Stimulated activated CD4-positive, alpha-beta T cell treated with anti-CD3 and anti-CD28 coated beads, TNF-alpha, amount 100 ng/mL, for 1 hour (primary cell): ENCODE results near the gene SPHKAP.
"Not testable (repeated sequence)": the region's sequence is repeated elsewhere in the genome, so short reads cannot be mapped to it uniquely, and the experiment has no call there.

Source experiments
- DNase-seq, 3 donors: peaks; one replicate each; pipeline ENCODE4 v3.0.0-alpha.2; 2020; ENCODE audit warnings: low read depth in 3 of 3, low spot score in 1 of 3

Gene SPHKAP

DNA sequence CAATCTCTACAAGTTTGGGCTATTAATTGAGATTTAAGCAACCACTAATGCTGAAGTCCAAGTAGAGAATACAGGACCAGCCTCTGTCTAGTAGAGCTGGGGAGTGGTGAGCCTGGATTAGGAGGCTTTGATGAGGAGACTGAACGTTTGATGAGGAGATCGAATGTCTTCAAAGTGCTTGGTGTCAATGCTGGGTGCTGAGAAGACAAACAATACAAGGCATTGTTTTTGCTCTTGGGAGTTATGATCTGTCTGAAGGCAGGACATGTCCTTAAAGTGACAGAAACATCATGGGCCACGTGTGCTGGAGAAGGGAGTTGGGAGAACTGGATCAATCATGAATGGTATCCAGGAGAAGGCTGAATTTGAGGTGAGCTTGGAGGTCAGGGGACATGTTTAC, 143.6 kb downstream of the SPHKAP start:
- DNase-seq = no peak

DNA sequence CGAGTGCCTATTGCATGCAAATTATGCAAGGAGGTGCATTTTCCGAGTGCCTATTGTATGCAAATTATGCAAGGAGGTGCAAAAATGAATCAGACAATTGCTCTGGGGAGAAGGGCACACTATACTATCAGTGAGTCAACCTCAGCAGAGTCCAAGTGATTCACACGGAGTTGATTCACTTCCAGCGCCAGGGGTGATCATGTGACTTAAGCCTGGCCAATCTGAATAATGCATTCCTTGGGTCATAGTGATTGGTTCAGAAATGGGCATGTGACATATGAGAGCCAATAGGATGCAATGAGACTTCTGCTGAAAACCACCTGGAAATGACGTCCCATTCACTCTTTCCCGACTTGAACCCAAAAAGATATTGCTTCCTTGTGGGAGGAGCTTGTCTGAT, 157.9 kb downstream of the SPHKAP start:
- no peak for DNase-seq

DNA sequence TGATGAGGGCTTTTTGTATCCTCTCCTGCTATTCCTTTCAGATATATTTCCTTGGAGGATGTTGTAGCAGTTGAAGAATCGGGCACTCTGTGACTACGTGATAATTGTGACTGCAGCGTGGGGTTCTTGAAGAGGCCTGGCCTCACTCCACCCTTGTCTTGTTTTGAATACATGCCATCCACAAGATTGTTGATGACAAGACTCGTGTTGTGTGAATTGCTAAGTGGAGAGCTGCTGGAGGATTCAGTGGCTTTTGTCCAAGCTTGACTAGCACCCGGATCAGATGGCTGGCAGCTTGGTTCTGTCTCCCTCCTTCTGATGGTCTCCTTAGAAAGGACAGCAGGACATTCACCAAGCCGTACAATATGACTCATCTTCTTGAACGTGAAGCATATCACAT, 163.2 kb downstream of the SPHKAP start:
- no peak for DNase-seq

DNA sequence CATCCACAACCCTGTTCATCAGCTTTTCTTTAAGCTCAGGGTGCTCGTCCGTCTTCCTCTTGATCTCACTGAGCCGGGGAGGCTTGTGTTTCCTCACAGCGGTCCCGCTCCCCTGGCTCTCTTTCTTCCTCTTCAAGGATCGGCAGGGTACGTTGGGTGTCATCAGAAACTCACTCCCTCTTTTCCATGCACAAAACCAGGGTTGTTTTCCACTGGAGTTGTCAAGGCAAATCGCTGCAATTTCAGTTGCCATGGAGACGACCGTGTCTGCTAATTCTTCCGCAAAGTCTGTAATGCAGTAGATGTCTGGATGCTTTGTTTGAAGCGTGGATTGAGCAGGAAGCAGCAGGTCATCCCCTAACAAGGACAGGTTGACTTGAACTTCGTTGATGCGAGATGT, 163.7 kb downstream of the SPHKAP start:
- no peak for DNase-seq

DNA sequence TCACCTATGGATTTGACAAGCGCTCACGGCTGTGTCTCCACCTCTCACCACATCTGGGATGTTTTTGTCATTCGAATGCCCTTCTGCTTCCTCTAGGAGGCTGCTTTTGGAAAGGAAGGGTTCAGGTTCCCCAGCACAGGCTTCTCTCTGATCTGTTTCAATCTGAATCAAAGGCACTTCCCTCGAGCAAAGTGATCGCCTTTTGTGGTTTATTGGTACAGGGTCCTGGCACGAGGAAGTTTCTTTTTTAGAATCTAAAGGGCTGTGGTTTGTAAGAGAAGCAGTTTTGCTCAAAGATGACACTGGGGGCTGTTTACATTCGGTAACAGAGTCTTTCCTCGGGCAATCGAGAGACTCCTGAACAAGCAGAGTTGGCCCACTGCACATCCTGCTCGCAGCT, 165.1 kb downstream of the SPHKAP start:
- no peak for DNase-seq

DNA sequence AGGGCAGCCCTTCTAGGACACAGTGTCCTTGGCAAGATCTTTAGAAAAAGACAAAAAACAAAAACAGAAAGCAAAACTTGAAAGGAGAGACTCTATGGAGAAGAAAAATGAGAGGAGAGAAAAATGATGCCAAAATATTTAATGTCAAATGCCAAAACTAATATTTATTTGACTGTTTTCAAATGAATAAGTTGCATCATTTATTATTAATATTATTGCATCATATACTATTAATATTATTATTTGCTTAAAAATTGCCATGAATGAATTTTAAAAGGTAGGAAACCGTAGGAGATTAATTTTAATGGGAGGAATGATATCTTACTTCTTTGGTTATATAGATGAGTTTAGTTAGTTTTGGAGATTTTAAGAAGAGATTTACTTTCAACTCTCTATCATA, 165.7 kb downstream of the SPHKAP start:
- no peak for DNase-seq

DNA sequence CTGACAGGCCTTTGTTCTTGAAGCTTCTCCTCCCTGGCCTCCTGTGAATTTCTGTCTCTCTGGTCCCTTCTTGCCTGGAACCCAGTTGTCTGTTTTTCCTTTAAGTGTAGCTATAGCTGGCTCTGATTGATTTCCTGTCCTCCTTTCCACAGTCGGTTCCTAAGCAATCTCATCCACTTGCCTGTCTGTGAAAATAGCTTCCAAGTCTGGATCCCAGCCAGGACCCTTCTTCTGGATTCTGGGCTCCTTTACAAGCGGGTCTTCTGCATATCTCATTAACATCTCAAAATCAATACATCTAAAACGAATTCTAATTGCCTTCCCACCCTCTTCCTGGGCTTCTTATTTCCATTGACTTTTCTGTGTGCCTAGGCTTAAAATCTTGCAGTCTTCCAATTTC, 185.1 kb downstream of the SPHKAP start:
- DNase-seq = no peak

DNA sequence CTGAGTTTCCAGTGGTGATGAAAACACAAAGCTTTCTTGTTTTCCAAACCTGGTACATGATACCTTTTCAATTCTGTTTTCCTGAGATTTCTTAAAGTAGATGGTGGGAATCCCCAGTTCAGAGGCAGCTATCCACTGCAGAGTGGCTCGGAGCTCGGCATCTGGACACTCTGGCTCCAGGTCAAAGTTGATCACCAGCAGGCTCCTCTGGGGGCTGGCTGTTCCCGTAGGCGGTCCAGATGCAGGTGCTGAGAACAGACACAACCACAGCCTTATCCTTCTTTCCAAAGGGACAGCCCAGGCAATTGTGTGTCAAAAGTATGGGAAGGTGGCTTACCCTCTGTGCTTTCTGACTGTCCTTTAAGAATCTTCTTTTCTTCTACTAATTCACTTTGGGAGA, 190.6 kb downstream of the SPHKAP start:
- no peak for DNase-seq

DNA sequence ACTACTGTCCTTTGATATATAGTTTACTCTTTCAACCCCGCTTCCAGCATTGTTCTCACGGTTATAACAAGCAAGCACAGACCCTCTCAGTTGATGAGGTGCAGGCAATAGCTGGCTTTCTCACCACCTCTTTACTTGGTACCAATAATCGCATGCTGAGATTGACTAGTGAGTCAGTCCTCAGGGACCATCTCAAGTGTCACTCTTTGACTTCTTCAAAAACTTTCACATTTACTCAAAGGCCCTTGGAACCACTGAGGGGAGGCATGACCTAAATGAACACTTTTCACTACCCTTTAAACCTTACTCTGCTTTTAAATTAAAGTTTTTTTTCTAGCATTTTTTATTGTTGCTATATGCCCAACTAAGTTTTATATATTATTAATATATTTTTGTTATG, 208.2 kb downstream of the SPHKAP start:
- no peak for DNase-seq

DNA sequence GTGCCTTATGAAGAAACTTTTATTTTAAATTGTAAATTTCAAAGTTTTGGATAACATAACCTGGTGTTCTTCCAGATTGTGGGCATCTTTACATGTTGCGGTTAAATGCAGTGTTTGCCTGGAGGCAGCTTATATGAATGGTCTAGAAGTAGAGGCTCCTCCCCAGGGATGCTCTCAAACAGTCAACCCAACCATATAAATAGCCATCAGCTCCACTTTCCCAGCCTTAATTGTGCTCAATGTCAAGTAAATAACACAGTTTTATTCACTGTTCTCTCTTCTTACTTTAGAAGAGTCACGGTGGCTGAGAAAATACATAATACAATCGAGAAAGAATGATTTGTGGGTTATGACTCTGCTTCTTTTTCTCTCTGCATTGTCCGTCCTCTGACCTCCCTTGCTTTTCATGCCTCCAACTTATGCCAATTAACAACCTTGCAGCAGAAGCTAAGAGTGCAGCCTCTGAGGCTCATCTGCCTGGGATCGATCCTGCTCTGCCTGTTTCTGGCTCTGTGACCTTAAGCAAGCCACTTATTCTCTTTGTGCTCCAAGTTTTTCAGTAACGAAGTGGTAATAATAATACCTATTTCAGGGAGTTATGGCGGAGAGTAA, 209.8 kb downstream of the SPHKAP start:
- DNase-seq = no peak

DNA sequence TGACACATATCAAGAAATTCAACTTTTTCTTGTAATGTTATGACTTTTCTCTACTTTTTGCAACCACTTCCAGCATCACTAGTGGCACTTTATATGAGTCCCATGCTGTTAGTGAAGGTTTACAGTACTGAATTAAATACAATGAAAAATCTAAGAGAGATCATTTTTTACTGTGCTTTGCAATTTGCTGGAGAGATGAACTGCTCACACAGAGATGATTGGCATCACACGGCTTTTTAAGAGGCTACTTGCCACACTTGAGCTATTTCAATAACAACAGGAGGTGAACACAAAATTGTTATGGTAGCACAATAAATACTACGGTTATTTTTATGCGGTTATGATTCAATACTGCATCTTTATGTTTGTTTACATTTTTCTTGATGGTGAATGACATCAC, 221.2 kb downstream of the SPHKAP start:
- DNase-seq = no peak

DNA sequence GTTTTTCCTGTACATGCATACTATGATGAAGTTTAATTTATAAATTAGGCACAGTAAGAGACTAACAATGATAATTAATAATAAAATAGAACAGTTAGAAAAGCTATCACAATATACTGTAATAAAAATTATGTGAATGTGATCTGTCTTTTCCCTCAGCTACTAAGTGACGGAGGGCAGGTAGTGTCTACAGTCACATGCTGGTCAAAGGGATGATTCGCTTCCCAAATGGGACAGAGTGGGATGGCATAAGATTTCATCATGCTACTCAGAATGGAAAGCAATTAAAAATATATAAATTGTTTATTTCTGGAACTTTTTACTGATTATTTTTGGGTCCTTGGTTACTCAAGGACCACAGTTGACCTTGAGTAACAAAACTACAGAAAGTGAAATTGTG, 238.5 kb downstream of the SPHKAP start:
- DNase-seq = no peak

DNA sequence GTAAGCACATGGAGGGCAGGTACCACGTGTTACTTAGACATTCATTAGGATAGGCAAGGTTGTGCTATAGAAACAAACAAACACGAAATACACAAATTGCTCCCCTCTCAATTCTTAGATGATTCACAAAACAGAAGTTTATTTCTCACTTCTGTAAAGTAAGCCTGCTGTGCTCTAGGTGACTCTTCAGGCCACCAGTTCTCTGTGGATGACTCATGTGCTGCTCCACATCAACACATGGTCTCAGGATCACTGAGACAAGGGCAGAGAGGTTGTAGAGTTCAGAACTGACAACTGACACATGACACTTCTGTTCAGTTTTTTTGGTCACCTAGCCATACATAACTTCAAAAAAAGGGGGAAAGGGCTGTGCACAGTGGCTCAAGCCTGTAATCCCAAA, 239.5 kb downstream of the SPHKAP start:
- DNase-seq = no peak

DNA sequence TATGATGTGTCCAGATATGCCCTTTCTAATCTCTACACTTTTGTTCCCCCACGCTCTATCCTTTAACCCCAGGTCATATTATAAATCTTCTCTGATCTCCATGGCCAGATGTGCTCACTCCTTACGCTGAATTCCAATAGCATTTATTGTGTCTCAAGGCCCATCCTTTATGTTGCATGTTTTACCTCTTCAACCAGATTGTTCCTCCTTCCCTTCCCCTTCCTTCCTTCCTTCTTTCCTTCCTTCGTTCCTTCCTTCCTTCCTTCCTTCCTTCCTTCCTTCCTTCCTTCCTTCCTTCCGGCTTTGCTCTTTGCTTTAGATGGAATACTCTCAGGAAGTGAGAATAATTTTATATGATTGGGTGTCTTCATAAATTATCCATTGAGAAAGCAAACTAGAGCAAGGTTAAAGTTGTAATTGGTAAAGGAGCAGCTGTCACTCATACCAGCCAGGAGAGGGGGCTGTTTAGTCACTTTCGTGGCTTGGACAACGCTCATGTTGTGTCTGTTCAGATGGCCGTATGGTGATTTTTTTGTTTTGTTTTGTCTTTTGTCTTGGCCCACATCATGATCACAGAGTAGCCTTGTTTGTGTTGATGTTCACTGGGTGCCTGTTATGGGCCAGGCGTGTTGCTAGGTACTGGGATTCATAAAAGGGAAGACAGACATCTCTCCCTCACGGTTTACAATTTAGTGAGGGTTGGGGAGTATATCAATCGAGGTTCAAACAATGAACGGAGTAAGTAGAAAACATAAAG, 242.0 kb downstream of the SPHKAP start:
- no peak for DNase-seq

DNA sequence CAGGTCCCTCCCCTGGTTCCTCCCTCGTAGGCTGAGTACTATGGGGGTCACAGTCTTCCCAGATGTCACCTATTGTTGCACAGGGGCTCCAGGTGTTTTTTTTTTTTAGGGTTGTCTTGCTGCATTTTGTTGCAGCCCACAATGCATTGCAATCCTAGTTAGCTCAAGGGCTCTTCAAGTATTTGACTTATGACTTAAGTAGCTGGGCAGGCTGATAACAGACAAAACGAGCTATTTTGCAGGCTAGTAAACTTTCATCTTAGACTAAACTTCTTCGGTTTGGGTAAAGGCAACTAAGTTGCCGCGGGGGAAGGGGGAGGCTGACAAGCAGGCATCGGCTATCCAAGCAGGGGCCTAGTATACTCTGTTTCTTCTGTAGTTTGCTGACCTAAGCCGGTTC, 245.2 kb downstream of the SPHKAP start:
- not testable (repeated sequence) for DNase-seq

DNA sequence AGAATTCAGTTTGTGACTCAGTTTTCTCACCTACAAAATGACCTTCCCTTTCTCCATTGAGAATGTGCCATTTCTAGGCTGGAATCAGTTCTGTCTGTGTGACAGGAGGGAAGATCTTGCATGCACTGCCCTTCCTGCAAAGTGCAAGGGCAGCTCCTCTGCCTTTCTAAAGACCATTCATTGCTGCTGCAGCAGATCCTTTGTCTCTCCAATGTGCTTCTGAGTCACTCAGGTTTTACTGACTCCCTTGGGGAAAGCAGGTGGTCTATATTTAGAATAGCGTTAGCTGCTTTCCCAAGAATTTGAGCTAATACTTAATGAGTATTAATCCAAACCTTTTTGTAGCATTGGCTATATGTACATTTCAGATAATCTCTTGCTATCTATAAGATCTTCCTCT, 247.6 kb downstream of the SPHKAP start:
- DNase-seq = no peak

DNA sequence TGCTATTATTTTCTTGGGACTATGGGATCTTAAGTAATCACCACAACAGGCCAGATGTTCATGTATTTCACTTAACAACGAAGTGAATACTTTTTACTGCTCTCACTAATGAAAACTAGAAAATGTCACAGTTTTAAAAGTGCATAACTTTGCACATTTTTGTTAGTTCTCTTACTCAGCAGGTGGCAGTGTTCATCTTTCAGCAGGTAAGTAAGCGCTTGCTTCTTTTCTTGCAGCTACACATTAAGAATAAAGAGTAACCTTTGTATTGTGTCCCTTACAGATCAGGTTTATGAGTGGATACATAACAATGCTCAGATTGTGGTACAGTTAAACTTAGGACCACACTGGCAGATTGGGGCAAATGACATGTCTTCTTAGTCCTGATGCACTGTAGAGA, 249.1 kb downstream of the SPHKAP start:
- DNase-seq = no peak

DNA sequence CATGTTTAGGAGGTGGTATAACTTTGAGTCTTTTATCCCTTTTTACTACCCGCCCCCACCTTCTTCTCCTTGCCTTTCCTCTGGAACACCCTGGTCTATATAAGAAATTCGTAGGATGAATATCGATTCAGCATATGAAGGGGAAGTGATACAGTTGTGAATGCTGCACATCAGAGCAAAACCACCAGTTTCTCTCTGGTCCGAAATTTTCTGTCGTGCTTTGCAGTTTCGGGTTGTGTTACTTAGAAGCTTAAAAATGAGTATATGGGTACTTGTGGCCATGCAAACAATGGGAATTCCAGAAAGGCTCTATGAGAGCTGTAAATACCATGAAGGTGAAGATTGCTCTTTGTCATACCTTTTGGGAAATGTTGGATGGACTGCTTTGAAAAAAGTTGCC, 249.5 kb downstream of the SPHKAP start:
- DNase-seq = no peak
